B cell (primary cell): ENCODE measurements around the gene PLCB3. TPM values are rescaled to one million over a fixed set of nuclear protein-coding genes. Genes with fewer than 3 reads are reported as not detected.

Source experiments
- ATAC-seq: fragments of 200-7000 bp; cut with Tn5 transposase; one replicate; pipeline ENCODE4 v1.10.0; 2021; ENCODE audit warnings: low read depth, mild to moderate bottlenecking, moderate number of reproducible peaks, moderate library complexity
- CTCF ChIA-PET: fragments of 350-600 bp; sonication (Branson Sonifier 250); formaldehyde crosslinking; loops from one replicate; lab custom pipeline; 2021; ENCODE audit warnings: antibody characterized with exemption, inconsistent platforms; lab: Charles Lee
- POLR2A ChIA-PET: fragments of 350-600 bp; sonication (Branson Sonifier 250); formaldehyde crosslinking; loops from one replicate; lab custom pipeline; 2021; ENCODE audit warnings: antibody characterized with exemption; lab: Charles Lee
- DNase-seq: peaks from one replicate; pipeline ENCODE4 v3.0.0; 2013
- H2AFZ ChIP-seq: 2 replicates; pipeline ENCODE4 v1.6.1; 2012; ENCODE audit warnings: mild to moderate bottlenecking, low read depth, low read length; ENCODE audit not compliant: insufficient read depth, poor library complexity, severe bottlenecking
- H3K27ac ChIP-seq, 2 donors: 1 replicate in 1 of 2; 2 replicates in 1 of 2; pipeline ENCODE4 v1.5.1; 2012 to 2013; ENCODE audit warnings: low read length in 2 of 2, mild to moderate bottlenecking in 2 of 2, moderate library complexity in 1 of 2
- H3K27me3 ChIP-seq, 4 experiments: fragments of 200-600 bp in 1 of 4; sonication (generic) in 1 of 4; replicated peaks in 1 of 4; 1 replicate in 2 of 4; 2 replicates in 2 of 4; pipeline versions ENCODE4 v1.6.1 to v1.7.0; 2013 to 2016; ENCODE audit warnings: low read length in 3 of 4, mild to moderate bottlenecking in 2 of 4, mixed read lengths in 1 of 4, moderate library complexity in 1 of 4; ENCODE audit not compliant: insufficient read depth in 4 of 4, control insufficient read depth in 3 of 4; ENCODE audit errors: control extremely low read depth in 1 of 4
- H3K36me3 ChIP-seq, 2 experiments: replicated peaks in 1 of 2; 1 replicate in 1 of 2; 2 replicates in 1 of 2; pipeline versions ENCODE4 v1.6.1 to v1.7.1; 2013; ENCODE audit warnings: low read length in 1 of 2; ENCODE audit not compliant: insufficient read depth in 2 of 2, control insufficient read depth in 1 of 2; ENCODE audit errors: control extremely low read depth in 1 of 2, extremely low read depth in 1 of 2
- H3K4me1 ChIP-seq, 2 donors: fragments of 200-600 bp in 1 of 2; sonication (generic) in 1 of 2; 1 replicate in 1 of 2; 2 replicates in 1 of 2; pipeline versions ENCODE4 v1.5.1 to v1.6.1; 2013 to 2017; ENCODE audit warnings: low read length in 2 of 2; ENCODE audit not compliant: control insufficient read depth in 2 of 2, insufficient read depth in 2 of 2
- H3K4me2 ChIP-seq: replicated peaks from 2 replicates; pipeline ENCODE3; 2012; ENCODE audit warnings: mild to moderate bottlenecking, low read depth, low read length; ENCODE audit not compliant: poor library complexity, severe bottlenecking
- H3K4me3 ChIP-seq, 5 experiments: fragments of 200-600 bp in 1 of 5; sonication (generic) in 1 of 5; 1 replicate in 3 of 5; 2 replicates in 2 of 5; pipeline versions ENCODE4 v1.5.1 to v1.7.0; 2011 to 2016; ENCODE audit warnings: low read length in 4 of 5, mild to moderate bottlenecking in 4 of 5, low read depth in 2 of 5, control low read depth in 1 of 5, moderate library complexity in 1 of 5; ENCODE audit not compliant: insufficient read depth in 1 of 5; ENCODE audit errors: control extremely low read depth in 1 of 5, extremely low read depth in 1 of 5
- H3K79me2 ChIP-seq: fragments of 200-600 bp; sonication (generic); one replicate; pipeline ENCODE4 v1.6.0; 2016; ENCODE audit warnings: low read length; ENCODE audit not compliant: control insufficient read depth, insufficient read depth
- H3K9ac ChIP-seq: fragments of 200-600 bp; sonication (generic); 2 replicates; pipeline ENCODE4 v1.6.1; 2017; ENCODE audit warnings: mild to moderate bottlenecking, low read length, moderate library complexity
- H3K9me3 ChIP-seq, 3 donors: one replicate each; pipeline versions ENCODE4 v1.6.1 to v1.7.1; 2013; ENCODE audit warnings: low read length in 2 of 3; ENCODE audit not compliant: control insufficient read depth in 2 of 3, insufficient read depth in 1 of 3; ENCODE audit errors: control extremely low read depth in 1 of 3
- H4K20me1 ChIP-seq: 2 replicates; pipeline ENCODE4 v1.6.0; 2012; ENCODE audit warnings: mild to moderate bottlenecking, low read length; ENCODE audit not compliant: insufficient read depth, control insufficient read depth, poor library complexity, severe bottlenecking
- H3K27ac Mint-ChIP-seq: one replicate; pipeline ENCODE4 v1.8.0; 2021; ENCODE audit warnings: mixed read lengths
- H3K27me3 Mint-ChIP-seq: one replicate; pipeline ENCODE4 v1.8.0; 2021; ENCODE audit warnings: mixed read lengths
- H3K4me1 Mint-ChIP-seq: one replicate; pipeline ENCODE4 v1.8.0; 2021; ENCODE audit warnings: mixed read lengths
- H3K4me3 Mint-ChIP-seq: one replicate; pipeline ENCODE4 v1.8.0; 2021; ENCODE audit warnings: mixed read lengths
- H3K9me3 Mint-ChIP-seq: one replicate; pipeline ENCODE4 v1.8.0; 2022; ENCODE audit warnings: mixed read lengths; ENCODE audit not compliant: insufficient read depth
- EZH2 ChIP-seq: IDR thresholded peaks from 2 replicates; pipeline ENCODE4 v1.6.1; 2012; ENCODE audit warnings: borderline replicate concordance, low read depth, mild to moderate bottlenecking, moderate library complexity, low read length; ENCODE audit not compliant: insufficient read depth, poor library complexity, severe bottlenecking
- WGBS: methylation state at CpG from one replicate; pipeline ENCODE4 v1.1.5; 2013; ENCODE audit warnings: missing lambda C conversion rate; ENCODE audit not compliant: insufficient coverage; 5-methylcytosine and 5-hydroxymethylcytosine counted together
- intact Hi-C: fragments of 100-400 bp; cut with micrococcal nuclease; formaldehyde crosslinking; loops from one replicate; pipeline ENCODE4 v1.10.0; 2022
- polyA plus RNA-seq: library from polyadenylated mRNA; depleted of rRNA; stranded (reverse); fragments of >200 nt; gene quantifications from 2 replicates; pipeline ENCODE4 v1.2.3, GENCODE V29; 2012
- total RNA-seq, 2 donors: library from RNA; stranded (reverse); fragments of 120-200 nt in 1 of 2; gene quantifications; 1 replicate in 1 of 2; 2 replicates in 1 of 2; pipeline versions ENCODE4 v1.2.3 to v1.2.4, GENCODE V29; 2013 to 2022
- TF ChIP-seq, protein P1 (sequence below): fragments of 200-600 bp; IDR thresholded peaks from one replicate; pipeline ENCODE4 v1.8.0; 2022; ENCODE audit warnings: antibody characterized with exemption, mild to moderate bottlenecking

Gene PLCB3
- total and polyA plus RNA-seq, 2 donors (not counting 1 experiment from before 2014, with no cell fraction given), result 3.0 to 8.1 TPM

DNA sequence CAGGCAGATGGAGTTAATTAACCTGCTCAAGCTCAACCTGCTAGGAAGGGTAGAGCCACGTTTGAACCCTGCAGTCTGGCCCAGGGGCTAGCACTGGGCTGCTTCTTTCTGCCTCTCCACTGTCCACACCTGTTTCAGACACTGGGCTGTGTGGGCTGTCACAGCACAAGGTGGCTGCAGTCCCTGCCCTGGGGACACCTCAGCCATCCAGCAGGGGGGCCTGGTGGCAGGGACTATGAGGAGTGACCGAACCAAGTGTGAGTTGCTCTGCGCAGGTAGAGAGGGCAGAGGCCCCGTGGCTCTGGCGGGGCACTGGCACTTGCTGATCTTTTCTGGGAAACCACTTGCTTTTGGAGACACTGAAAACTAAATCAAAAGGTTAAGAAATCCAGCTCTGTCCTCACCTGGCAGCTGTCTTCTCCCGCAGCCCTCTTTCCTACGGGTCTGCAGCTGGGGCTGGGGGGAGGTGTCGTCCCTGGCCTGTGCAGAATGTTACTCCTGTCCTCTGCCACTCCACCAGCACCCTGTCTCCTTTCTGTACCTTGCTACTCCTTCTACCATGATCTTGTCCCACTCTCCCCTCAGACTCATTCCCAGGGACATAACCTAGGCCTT, 27.4 kb downstream of the PLCB3 start:
- TF ChIP-seq, protein P1, sequence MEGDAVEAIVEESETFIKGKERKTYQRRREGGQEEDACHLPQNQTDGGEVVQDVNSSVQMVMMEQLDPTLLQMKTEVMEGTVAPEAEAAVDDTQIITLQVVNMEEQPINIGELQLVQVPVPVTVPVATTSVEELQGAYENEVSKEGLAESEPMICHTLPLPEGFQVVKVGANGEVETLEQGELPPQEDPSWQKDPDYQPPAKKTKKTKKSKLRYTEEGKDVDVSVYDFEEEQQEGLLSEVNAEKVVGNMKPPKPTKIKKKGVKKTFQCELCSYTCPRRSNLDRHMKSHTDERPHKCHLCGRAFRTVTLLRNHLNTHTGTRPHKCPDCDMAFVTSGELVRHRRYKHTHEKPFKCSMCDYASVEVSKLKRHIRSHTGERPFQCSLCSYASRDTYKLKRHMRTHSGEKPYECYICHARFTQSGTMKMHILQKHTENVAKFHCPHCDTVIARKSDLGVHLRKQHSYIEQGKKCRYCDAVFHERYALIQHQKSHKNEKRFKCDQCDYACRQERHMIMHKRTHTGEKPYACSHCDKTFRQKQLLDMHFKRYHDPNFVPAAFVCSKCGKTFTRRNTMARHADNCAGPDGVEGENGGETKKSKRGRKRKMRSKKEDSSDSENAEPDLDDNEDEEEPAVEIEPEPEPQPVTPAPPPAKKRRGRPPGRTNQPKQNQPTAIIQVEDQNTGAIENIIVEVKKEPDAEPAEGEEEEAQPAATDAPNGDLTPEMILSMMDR, result no peak
- no peak for TF ChIP-seq EZH2
- peaks cover 5% of the 10 kb centered on the region for H3K4me1 Mint-ChIP-seq
- H3K9me3 Mint-ChIP-seq, result no peaks in the 10 kb centered on the region
- H3K9ac ChIP-seq, result no peak overlapping the region
- no peaks in the 10 kb centered on the region for H4K20me1 ChIP-seq
- no peak overlapping the region for H3K4me3 Mint-ChIP-seq
- no peak overlapping the region for H3K4me2 ChIP-seq
- no peak overlapping the region for H3K27ac ChIP-seq
- no peaks in the 10 kb centered on the region for H3K27me3 ChIP-seq
- 95% methylated on average over 5 of the region's 8 CpGs for WGBS
- CTCF ChIA-PET, result interaction anchor here (1.9 kb wide), 1 partner anchor 26 kb away, joined by 10 read pairs; the partner anchor contains the start of gene ESRRA
- no peak overlapping the region for H3K4me3 ChIP-seq
- ATAC-seq, result no peak
- POLR2A ChIA-PET, result interaction anchor here (0.6 kb wide), 1 partner anchor 601 kb away, joined by 11 read pairs; no protein-coding TSS in a partner anchor
- H2AFZ ChIP-seq, result no peak overlapping the region
- peaks cover 0 to 3% of the 10 kb centered on the region in 2 donors for H3K4me1 ChIP-seq
- no peaks in the 10 kb centered on the region for H3K27me3 Mint-ChIP-seq
- no peaks in the 10 kb centered on the region for H3K9me3 ChIP-seq
- H3K27ac Mint-ChIP-seq, result no peak overlapping the region
- H3K79me2 ChIP-seq, result peaks cover 19% of the 10 kb centered on the region
- H3K36me3 ChIP-seq, result peaks cover 0 to 19% of the 10 kb centered on the region in 2 experiments
- no peak for DNase-seq
- intact Hi-C loops, result no loop called here
